ENCODE data around the gene RGS9BP.

RGS9BP gene

GRCh38 chr19:32674153-32674930, 1.3 kb upstream of the RGS9BP start:
- TF ChIP-seq CTCF (IDR thresholded peaks at IDR 0.05; ENCODE audit: control extremely low read depth, extremely low read depth, low read depth, missing control alignments), result no peak
- ChIA-PET CTCF (interaction anchor here (1.0 to 2.1 kb wide), 3 partner anchors 9 to 74 kb away, joined by 3 to 6 read pairs (median 4); partner anchors contain the start of gene NUDT19), POLR2A (interaction anchor here (0.6 to 1.1 kb wide), 2 partner anchors 17 to 22 kb away, joined by 3 read pairs; partner anchors contain the start of gene NUDT19)
- no peak for DNase-seq (ENCODE audit: extremely low spot score)

- ChIA-PET POLR2A (interaction anchor here (1.1 kb wide), 1 partner anchor 16 kb away, joined by 3 read pairs; the partner anchor contains the start of gene NUDT19), CTCF (interaction anchor here (1.6 to 2.1 kb wide), 2 partner anchors 16 to 450 kb away, joined by 4 to 6 read pairs; partner anchors contain the start of gene NUDT19)
- DNase-seq (ENCODE audit: extremely low spot score), result peak; percentile 99
- no peak for TF ChIP-seq CTCF (IDR thresholded peaks at IDR 0.05; ENCODE audit: control extremely low read depth, extremely low read depth, low read depth, missing control alignments)
These were observed 523 bp upstream of the RGS9BP start, which contains the start of gene ANKRD27 for GRCh38 chr19:32674931-32675719. Gene ANKRD27, minus strand, starts transcription at chr19:32675180. Its CDS starts 16,165 bp downstream, at chr19:32659015.

DNA sequence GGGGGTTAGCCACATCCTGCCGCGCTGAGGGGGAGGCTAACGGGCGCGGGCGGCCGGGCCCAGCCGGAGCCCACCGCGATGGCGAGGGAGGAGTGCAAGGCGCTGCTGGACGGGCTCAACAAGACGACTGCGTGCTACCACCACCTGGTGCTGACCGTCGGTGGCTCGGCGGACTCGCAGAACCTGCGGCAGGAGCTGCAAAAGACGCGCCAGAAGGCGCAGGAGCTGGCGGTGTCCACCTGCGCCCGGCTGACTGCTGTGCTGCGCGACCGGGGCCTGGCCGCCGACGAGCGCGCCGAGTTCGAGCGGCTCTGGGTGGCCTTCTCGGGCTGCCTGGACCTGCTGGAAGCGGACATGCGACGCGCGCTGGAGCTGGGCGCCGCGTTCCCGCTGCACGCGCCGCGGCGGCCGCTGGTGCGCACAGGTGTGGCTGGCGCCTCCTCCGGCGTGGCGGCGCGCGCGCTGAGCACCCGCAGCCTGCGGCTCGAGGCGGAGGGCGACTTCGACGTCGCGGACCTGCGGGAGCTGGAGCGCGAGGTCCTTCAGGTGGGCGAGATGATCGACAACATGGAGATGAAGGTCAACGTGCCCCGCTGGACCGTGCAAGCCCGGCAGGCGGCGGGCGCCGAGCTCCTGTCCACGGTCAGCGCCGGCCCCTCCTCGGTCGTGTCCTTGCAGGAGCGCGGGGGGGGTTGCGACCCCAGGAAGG, 692 bp downstream of the RGS9BP start:
- no peak for TF ChIP-seq CTCF (IDR thresholded peaks at IDR 0.05; ENCODE audit: control extremely low read depth, extremely low read depth, low read depth, missing control alignments)
- CTCF ChIA-PET, result interaction anchor here (0.8 to 2.1 kb wide), 3 partner anchors 15 to 448 kb away, joined by 3 to 6 read pairs (median 4); partner anchors contain the start of gene NUDT19
- POLR2A ChIA-PET, result no interaction called here
- no peak for DNase-seq (ENCODE audit: extremely low spot score)

- no peak for DNase-seq (ENCODE audit: extremely low spot score)
- POLR2A ChIA-PET, result no interaction called here
- CTCF ChIA-PET, result interaction anchor here (1.6 to 2.1 kb wide), 2 partner anchors 14 to 448 kb away, joined by 4 to 6 read pairs; partner anchors contain the start of gene NUDT19
These were observed 1.3 kb downstream of the RGS9BP start for GRCh38 chr19:32676895-32677359.

GRCh38 chr19:32677657-32678056, 2.0 kb downstream of the RGS9BP start:
- ChIA-PET CTCF (interaction anchor here (1.1 kb wide), 1 partner anchor 22 kb away, joined by 3 read pairs; no protein-coding TSS in a partner anchor), POLR2A (no interaction called here)
- no peak for TF ChIP-seq CTCF (IDR thresholded peaks at IDR 0.05; ENCODE audit: control extremely low read depth, extremely low read depth, low read depth, missing control alignments)
- no peak for DNase-seq (ENCODE audit: extremely low spot score)

More at GRCh38 chr19:32676895-32677359, 1.3 kb downstream of the RGS9BP start:
- no peak for TF ChIP-seq CTCF (IDR thresholded peaks at IDR 0.05; ENCODE audit: control extremely low read depth, extremely low read depth, low read depth, missing control alignments)
